Esophagus squamous epithelium (tissue), 4 donors: ENCODE data around the gene TPSB2.
"Not testable (repeated sequence)": the region's sequence is repeated elsewhere in the genome, so short reads cannot be mapped to it uniquely, and the experiment has no call there.

ENCODE experiments used
- POLR2A ChIP-seq, 4 donors: fragments of 450-650 bp; IDR thresholded peaks; one replicate each; pipeline ENCODE4 v1.6.1; 2017; ENCODE audit warnings: antibody characterized with exemption in 4 of 4, mild to moderate bottlenecking in 4 of 4, moderate library complexity in 3 of 4
- TF ChIP-seq, protein P1 (sequence below), 6 experiments: fragments of 450-650 bp in 4 of 6; fragments of 200-600 bp in 2 of 6; sonication (generic) in 2 of 6; IDR thresholded peaks; one replicate each; pipeline ENCODE4 v1.5.1; 2016 to 2019; ENCODE audit warnings: antibody characterized with exemption in 6 of 6, mild to moderate bottlenecking in 4 of 6, moderate library complexity in 4 of 6

GRCh38 chr16:1256296-1256873 lies 26.4 kb upstream of the TPSB2 start:
- TF ChIP-seq, protein P1, sequence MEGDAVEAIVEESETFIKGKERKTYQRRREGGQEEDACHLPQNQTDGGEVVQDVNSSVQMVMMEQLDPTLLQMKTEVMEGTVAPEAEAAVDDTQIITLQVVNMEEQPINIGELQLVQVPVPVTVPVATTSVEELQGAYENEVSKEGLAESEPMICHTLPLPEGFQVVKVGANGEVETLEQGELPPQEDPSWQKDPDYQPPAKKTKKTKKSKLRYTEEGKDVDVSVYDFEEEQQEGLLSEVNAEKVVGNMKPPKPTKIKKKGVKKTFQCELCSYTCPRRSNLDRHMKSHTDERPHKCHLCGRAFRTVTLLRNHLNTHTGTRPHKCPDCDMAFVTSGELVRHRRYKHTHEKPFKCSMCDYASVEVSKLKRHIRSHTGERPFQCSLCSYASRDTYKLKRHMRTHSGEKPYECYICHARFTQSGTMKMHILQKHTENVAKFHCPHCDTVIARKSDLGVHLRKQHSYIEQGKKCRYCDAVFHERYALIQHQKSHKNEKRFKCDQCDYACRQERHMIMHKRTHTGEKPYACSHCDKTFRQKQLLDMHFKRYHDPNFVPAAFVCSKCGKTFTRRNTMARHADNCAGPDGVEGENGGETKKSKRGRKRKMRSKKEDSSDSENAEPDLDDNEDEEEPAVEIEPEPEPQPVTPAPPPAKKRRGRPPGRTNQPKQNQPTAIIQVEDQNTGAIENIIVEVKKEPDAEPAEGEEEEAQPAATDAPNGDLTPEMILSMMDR (IDR thresholded peaks at IDR 0.05): not testable (repeated sequence)
- not testable (repeated sequence) for TF ChIP-seq POLR2A (IDR thresholded peaks at IDR 0.05)
